NB4 (cell line): ENCODE measurements around the gene NUP42.

ENCODE experiments used
- CTCF ChIP-seq: IDR thresholded peaks from one replicate; pipeline ENCODE4 v1.5.1; 2012; ENCODE audit warnings: low read depth, low read length
- MAX ChIP-seq: IDR thresholded peaks from 2 replicates; pipeline ENCODE4 v1.6.1; 2011; ENCODE audit warnings: low read depth, low read length
- MYC ChIP-seq: IDR thresholded peaks from 2 replicates; pipeline ENCODE4 v1.6.1; 2011; ENCODE audit warnings: low read depth, low read length
- POLR2A ChIP-seq: IDR thresholded peaks from 2 replicates; pipeline ENCODE4 v1.6.1; 2011; ENCODE audit warnings: mild to moderate bottlenecking; ENCODE audit not compliant: insufficient read length; ENCODE audit errors: extremely low read depth

DNA sequence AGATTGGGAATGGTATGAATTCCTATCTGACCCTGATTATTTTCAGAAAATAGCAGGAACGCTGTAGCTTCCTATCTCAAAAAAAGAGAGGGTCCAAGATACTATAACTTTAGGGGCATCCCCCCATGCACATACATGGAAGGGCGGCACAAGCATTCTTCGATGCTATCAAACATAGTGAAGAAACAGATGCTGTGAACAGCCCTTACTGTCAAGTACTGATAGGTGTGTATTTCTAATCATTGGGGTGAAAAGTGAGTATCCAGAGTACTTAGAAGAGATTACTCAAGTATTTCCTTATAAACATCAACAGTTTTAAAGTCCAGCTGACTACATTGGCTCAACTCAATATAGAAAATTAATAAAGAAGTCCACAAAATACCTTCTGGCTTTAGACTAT is 17.0 kb upstream of the NUP42 start:
- no peak for TF ChIP-seq CTCF
- no peak for TF ChIP-seq POLR2A
- no peak for TF ChIP-seq MAX
- no peak for TF ChIP-seq MYC
